Endothelial cell of umbilical vein (primary cell): Measurements from ENCODE around the gene PSMD13. TPM values are rescaled to one million over a fixed set of nuclear protein-coding genes. Genes with fewer than 3 reads are reported as not detected.

Source experiments
- BruUV-seq: library from RNA; stranded (reverse); fragments of 400-500 nt; replicated peaks from 2 replicates; lab custom pipeline; 2021; lab: Mats Ljungman, UMichigan
- CTCF ChIA-PET: fragments of 300-600, 350-600 bp; sonication (Branson Sonifier 250); formaldehyde crosslinking; loops from one replicate; lab custom pipeline; 2021; ENCODE audit warnings: antibody characterized with exemption, inconsistent platforms; lab: Charles Lee
- POLR2A ChIA-PET: fragments of 300-600, 350-600 bp; sonication (Branson Sonifier 250); formaldehyde crosslinking; loops from one replicate; lab custom pipeline; 2021; ENCODE audit warnings: antibody characterized with exemption, inconsistent platforms; lab: Charles Lee
- DNase-seq: peaks from one replicate; pipeline ENCODE4 v3.0.0-alpha.2; 2011; ENCODE audit warnings: low read depth, low spot score
- FAIRE-seq: peaks from 2 replicates; lab custom pipeline; 2011; peaks lifted over from hg19 to GRCh38; lab: Jason Lieb, UNC
- H2AFZ ChIP-seq: 2 replicates; pipeline ENCODE4 v1.6.0; 2012; ENCODE audit warnings: low read depth, low read length, control low read depth, inconsistent platforms
- H3K27ac ChIP-seq: 2 replicates; pipeline ENCODE4 v1.5.1; 2011; ENCODE audit warnings: low read depth, mild to moderate bottlenecking, control low read depth, low read length, moderate library complexity; ENCODE audit not compliant: insufficient read depth
- H3K27me3 ChIP-seq, 2 experiments: 2 replicates each; pipeline versions ENCODE4 v1.6.0 to v1.6.1; 2011; ENCODE audit warnings: low read length in 2 of 2, mixed read lengths in 1 of 2; ENCODE audit not compliant: control insufficient read depth in 2 of 2, insufficient read depth in 2 of 2
- H3K36me3 ChIP-seq, 2 experiments: 2 replicates in 1 of 2; 3 replicates in 1 of 2; pipeline ENCODE4 v1.5.1; 2011; ENCODE audit warnings: low read length in 2 of 2, mild to moderate bottlenecking in 1 of 2, moderate library complexity in 1 of 2; ENCODE audit not compliant: control insufficient read depth in 2 of 2, insufficient read depth in 2 of 2; ENCODE audit errors: extremely low read depth in 1 of 2
- H3K4me1 ChIP-seq: 3 replicates; pipeline ENCODE4 v1.5.1; 2011; ENCODE audit warnings: mild to moderate bottlenecking, low read length; ENCODE audit not compliant: control insufficient read depth, insufficient read depth; ENCODE audit errors: extremely low read depth
- H3K4me2 ChIP-seq: 2 replicates; pipeline ENCODE4 v1.6.1; 2011; ENCODE audit warnings: low read length, control low read depth, mixed read lengths; ENCODE audit not compliant: insufficient read depth
- H3K4me3 ChIP-seq, 3 experiments: fragments of 200-600 bp in 1 of 3; sonication (generic), shearing (Covaris generic) in 1 of 3; replicated peaks in 1 of 3; 2 replicates each; pipeline ENCODE4 v1.5.1; 2011 to 2016; ENCODE audit warnings: control low read depth in 3 of 3, low read length in 3 of 3, mild to moderate bottlenecking in 2 of 3, inconsistent platforms in 1 of 3, low read depth in 1 of 3, moderate library complexity in 1 of 3; ENCODE audit not compliant: insufficient read depth in 1 of 3
- H3K79me2 ChIP-seq: 2 replicates; pipeline ENCODE4 v1.6.0; 2012; ENCODE audit warnings: low read length, inconsistent platforms; ENCODE audit not compliant: control insufficient read depth, insufficient read depth
- H3K9ac ChIP-seq: replicated peaks from 2 replicates; pipeline ENCODE3; 2011; ENCODE audit warnings: low read length, control low read depth; ENCODE audit not compliant: insufficient read depth; ENCODE audit errors: extremely low read depth
- H3K9me1 ChIP-seq: replicated peaks from 3 replicates; pipeline ENCODE4 v1.6.0; 2011; ENCODE audit warnings: mild to moderate bottlenecking, low read length; ENCODE audit not compliant: control insufficient read depth, insufficient read depth; ENCODE audit errors: extremely low read depth
- H3K9me3 ChIP-seq: replicated peaks from 2 replicates; pipeline ENCODE4 v1.5.1; 2012; ENCODE audit warnings: low read length, inconsistent platforms; ENCODE audit not compliant: control insufficient read depth, insufficient read depth
- H4K20me1 ChIP-seq: replicated peaks from 2 replicates; pipeline ENCODE3; 2011; ENCODE audit warnings: mild to moderate bottlenecking, low read length; ENCODE audit not compliant: control insufficient read depth, insufficient read depth; ENCODE audit errors: extremely low read depth
- EZH2 ChIP-seq: IDR thresholded peaks from 2 replicates; pipeline ENCODE4 v1.6.1; 2012; ENCODE audit warnings: borderline replicate concordance, low read depth, mild to moderate bottlenecking, moderate library complexity, low read length, inconsistent platforms; ENCODE audit not compliant: severe bottlenecking
- FOS ChIP-seq: IDR thresholded peaks from 2 replicates; pipeline ENCODE4 v1.6.1; 2011; ENCODE audit warnings: mild to moderate bottlenecking, low read length, moderate library complexity, borderline replicate concordance; ENCODE audit not compliant: insufficient read depth
- GATA2 ChIP-seq: IDR thresholded peaks from 2 replicates; pipeline ENCODE4 v1.7.0; 2011; ENCODE audit warnings: low read depth, mild to moderate bottlenecking, moderate library complexity, mixed read lengths, low read length; ENCODE audit not compliant: insufficient read length, insufficient read depth
- JUN ChIP-seq: IDR thresholded peaks from 2 replicates; pipeline ENCODE4 v1.6.1; 2011; ENCODE audit warnings: borderline replicate concordance, low read depth; ENCODE audit not compliant: insufficient read length, insufficient read depth
- MYC ChIP-seq: IDR thresholded peaks from one replicate; pipeline ENCODE4 v1.6.1; 2011; ENCODE audit warnings: mild to moderate bottlenecking, low read depth, low read length
- POLR2A ChIP-seq: IDR thresholded peaks from 2 replicates; pipeline ENCODE4 v1.6.1; 2012; ENCODE audit warnings: low read depth, mild to moderate bottlenecking, control low read depth, low read length
- POLR2AphosphoS5 ChIP-seq: IDR thresholded peaks from 2 replicates; pipeline ENCODE4 v1.6.1; 2012; ENCODE audit warnings: low read depth, mild to moderate bottlenecking, control low read depth, low read length, moderate library complexity; ENCODE audit not compliant: insufficient read depth
- dilution Hi-C: fragments of 300-500 bp; cut with MboI; formaldehyde crosslinking; loops from one replicate; pipeline ENCODE4 v1.15.0; 2019; ENCODE audit warnings: low sequenced_read_pairs; ENCODE audit not compliant: extremely low pct_ligation_motif_present
- intact Hi-C: fragments of 100-400 bp; cut with micrococcal nuclease; formaldehyde crosslinking; loops from one replicate; pipeline ENCODE4 v1.10.0; 2022
- polyA plus RNA-seq, 4 experiments: library from polyadenylated mRNA; depleted of rRNA in 3 of 4; stranded (reverse) in 3 of 4; unstranded in 1 of 4; fragments of >200 nt; gene quantifications; 2 replicates each; pipeline versions ENCODE4 v1.2.1 to v1.2.3, GENCODE V29; 2011 to 2012; ENCODE audit warnings: missing spikeins in 1 of 4
- total RNA-seq: library from RNA; stranded (reverse); gene quantifications from 2 replicates; pipeline ENCODE4 v1.2.3, GENCODE V29; 2021
- TF ChIP-seq, protein P1 (sequence below): IDR thresholded peaks from 2 replicates; pipeline ENCODE4 v1.6.1; 2011; ENCODE audit not compliant: insufficient read depth, insufficient read length
- TF ChIP-seq, protein P2 (sequence below), 2 donors: IDR thresholded peaks; 1 replicate in 1 of 2; 2 replicates in 1 of 2; pipeline ENCODE4 v1.5.1; 2011; ENCODE audit warnings: low read length in 2 of 2, mild to moderate bottlenecking in 2 of 2, moderate library complexity in 2 of 2, control low read depth in 1 of 2, inconsistent platforms in 1 of 2, low read depth in 1 of 2; ENCODE audit not compliant: insufficient read depth in 1 of 2; ENCODE audit errors: extremely low read depth in 1 of 2

Gene PSMD13
- total and polyA plus RNA-seq, 2 donors (not counting 3 experiments of a cell fraction or from before 2014, with no cell fraction given) = 168 to 214 TPM

DNA sequence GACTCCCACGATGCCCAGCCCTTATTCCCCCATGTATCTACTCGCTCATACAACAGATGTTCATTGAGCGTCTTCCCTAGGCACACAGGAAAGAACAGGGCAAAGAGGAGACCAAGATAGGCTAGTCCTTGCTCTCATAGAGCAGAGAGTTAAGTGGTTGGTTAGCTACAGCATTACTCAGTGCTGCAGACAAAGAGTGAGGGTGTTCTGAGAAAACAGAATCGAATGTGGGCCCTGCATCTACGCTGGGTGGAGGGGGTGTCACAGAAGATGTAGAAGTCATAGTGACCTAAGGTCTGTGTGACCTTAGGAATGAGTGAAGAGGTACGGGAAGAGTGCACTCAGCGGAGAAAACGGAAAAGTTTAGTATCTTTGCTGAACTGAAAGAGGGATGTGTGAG lies 12.3 kb downstream of the PSMD13 start:
- no TSS peak for BruUV-seq
- Histone ChIP-seq H3K79me2 (no peaks in the 10 kb centered on the region), H3K9me3 (no peaks in the 10 kb centered on the region), H3K9ac (no peak overlapping the region), H3K9me1 (no peaks in the 10 kb centered on the region), H3K36me3 (peaks cover 29 to 55% of the 10 kb centered on the region in 2 experiments), H4K20me1 (no peaks in the 10 kb centered on the region), H3K27me3 (no peaks in the 10 kb centered on the region), H2AFZ (no peak overlapping the region), H3K4me2 (no peak overlapping the region), H3K4me1 (no peaks in the 10 kb centered on the region), H3K4me3 (no peak overlapping the region), H3K27ac (no peak overlapping the region)
- no peak for TF ChIP-seq FOS
- TF ChIP-seq, protein P1, sequence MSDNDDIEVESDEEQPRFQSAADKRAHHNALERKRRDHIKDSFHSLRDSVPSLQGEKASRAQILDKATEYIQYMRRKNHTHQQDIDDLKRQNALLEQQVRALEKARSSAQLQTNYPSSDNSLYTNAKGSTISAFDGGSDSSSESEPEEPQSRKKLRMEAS = no peak
- TF ChIP-seq JUN = no peak
- no peak for TF ChIP-seq GATA2
- TF ChIP-seq EZH2 = no peak
- TF ChIP-seq MYC = no peak
- no peak for TF ChIP-seq POLR2A
- TF ChIP-seq, protein P2, sequence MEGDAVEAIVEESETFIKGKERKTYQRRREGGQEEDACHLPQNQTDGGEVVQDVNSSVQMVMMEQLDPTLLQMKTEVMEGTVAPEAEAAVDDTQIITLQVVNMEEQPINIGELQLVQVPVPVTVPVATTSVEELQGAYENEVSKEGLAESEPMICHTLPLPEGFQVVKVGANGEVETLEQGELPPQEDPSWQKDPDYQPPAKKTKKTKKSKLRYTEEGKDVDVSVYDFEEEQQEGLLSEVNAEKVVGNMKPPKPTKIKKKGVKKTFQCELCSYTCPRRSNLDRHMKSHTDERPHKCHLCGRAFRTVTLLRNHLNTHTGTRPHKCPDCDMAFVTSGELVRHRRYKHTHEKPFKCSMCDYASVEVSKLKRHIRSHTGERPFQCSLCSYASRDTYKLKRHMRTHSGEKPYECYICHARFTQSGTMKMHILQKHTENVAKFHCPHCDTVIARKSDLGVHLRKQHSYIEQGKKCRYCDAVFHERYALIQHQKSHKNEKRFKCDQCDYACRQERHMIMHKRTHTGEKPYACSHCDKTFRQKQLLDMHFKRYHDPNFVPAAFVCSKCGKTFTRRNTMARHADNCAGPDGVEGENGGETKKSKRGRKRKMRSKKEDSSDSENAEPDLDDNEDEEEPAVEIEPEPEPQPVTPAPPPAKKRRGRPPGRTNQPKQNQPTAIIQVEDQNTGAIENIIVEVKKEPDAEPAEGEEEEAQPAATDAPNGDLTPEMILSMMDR (IDR thresholded peaks at IDR 0.05; ENCODE audit: extremely low read depth in 1 of 2, insufficient read depth in 1 of 2, low read depth in 1 of 2, low read length in 2 of 2) = no peak
- TF ChIP-seq POLR2AphosphoS5 = no peak
- ChIA-PET CTCF (interaction anchor here (5.0 kb wide), 1 partner anchor 114 kb away, joined by 71 read pairs; no protein-coding TSS in a partner anchor), POLR2A (no interaction called here)
- intact Hi-C loops = no loop called here
- DNase-seq (no peak), FAIRE-seq (no peak)
- dilution Hi-C loops = no loop called here
